Heart right ventricle (tissue), 16 donors: ENCODE data around the gene GFER. TPM values are rescaled to one million over a fixed set of nuclear protein-coding genes. Genes with fewer than 3 reads are reported as not detected.

ENCODE experiments used
- ATAC-seq, 8 donors: fragments of 200-7000 bp; cut with Tn5 transposase; one replicate each; pipeline ENCODE4 v1.9.1; 2020; ENCODE audit warnings: mild to moderate bottlenecking in 8 of 8, moderate library complexity in 8 of 8, moderate number of reproducible peaks in 1 of 8
- DNase-seq, 2 donors: peaks; one replicate each; pipeline ENCODE4 v3.0.0-alpha.2; 2020
- H3K27ac ChIP-seq, 10 donors: fragments of 200-600 bp; sonication (generic) in 2 of 10; one replicate each; pipeline versions ENCODE4 v1.5.0 to v1.8.0; 2020 to 2022; ENCODE audit warnings: mild to moderate bottlenecking in 3 of 10
- H3K27me3 ChIP-seq, 7 donors: fragments of 200-600 bp; one replicate each; pipeline ENCODE4 v1.8.0; 2021 to 2022; ENCODE audit warnings: mild to moderate bottlenecking in 2 of 7
- H3K36me3 ChIP-seq, 9 donors: fragments of 200-600 bp; sonication (generic) in 1 of 9; one replicate each; pipeline versions ENCODE4 v1.5.0 to v1.8.0; 2020 to 2022; ENCODE audit warnings: mild to moderate bottlenecking in 2 of 9
- H3K4me1 ChIP-seq, 9 donors: fragments of 200-600 bp; sonication (generic) in 1 of 9; one replicate each; pipeline versions ENCODE4 v1.5.0 to v1.8.0; 2020 to 2022; ENCODE audit warnings: mild to moderate bottlenecking in 4 of 9
- H3K4me3 ChIP-seq, 10 donors: fragments of 200-600 bp; sonication (generic) in 2 of 10; one replicate each; pipeline versions ENCODE4 v1.5.0 to v1.8.0; 2020 to 2022; ENCODE audit warnings: mild to moderate bottlenecking in 7 of 10, moderate library complexity in 2 of 10
- H3K9me3 ChIP-seq, 11 donors: fragments of 200-600 bp in 10 of 11; sonication (generic) in 2 of 11; one replicate each; pipeline versions ENCODE4 v1.5.0 to v1.8.0; 2013 to 2022; ENCODE audit warnings: mild to moderate bottlenecking in 2 of 11, control low read depth in 1 of 11, moderate library complexity in 1 of 11
- CTCF ChIP-seq, 9 donors: fragments of 200-600 bp; sonication (generic) in 2 of 9; IDR thresholded peaks; one replicate each; pipeline versions ENCODE4 v1.5.0 to v1.8.0; 2021 to 2022; ENCODE audit warnings: antibody characterized with exemption in 9 of 9, mild to moderate bottlenecking in 5 of 9, moderate library complexity in 1 of 9
- WGBS, 2 donors: extraction: QIAGEN DNeasy Blood & Tissue Kit; methylation state at CpG; one replicate each; pipeline ENCODE4 v1.1.7; 2013; ENCODE audit warnings: inconsistent platforms in 1 of 2; 5-methylcytosine and 5-hydroxymethylcytosine counted together
- intact Hi-C, 10 donors: fragments of 100-400 bp; cut with DNase I; formaldehyde crosslinking; loops; one replicate each; pipeline versions ENCODE4 v1.11.1 to v1.14.2; 2022
- polyA plus RNA-seq, 2 donors: library from polyadenylated mRNA; stranded (reverse); fragments of 200-250 nt; gene quantifications; one replicate each; pipeline ENCODE4 v1.2.3, GENCODE V29; 2013
- total RNA-seq, 10 donors: library from RNA; stranded (reverse); fragmentation: NEBNext Ultra II Directional in 3 of 10; extraction: Animal tissue kit (Norgen Biotek cat#: 25700) in 3 of 10; gene quantifications; one replicate each; pipeline versions ENCODE4 v1.2.1 to v1.2.4, GENCODE V29; 2021 to 2023
- donor health status: Arrhythmogenic right ventricular cardiomyopathy.
- donor health status: ischemic (EF 13 %, LVEDD 7.1; RV severe dilation, severe dysfunction).
- donor health status: healthy with polysubstance abuse.
- donor health status: DM: no; HTN: yes; CAD: no.
- donor health status: DM: no; HTN: no; CAD: no.
- donor health status: ischemic (EF 25% LVEDD 6.9; RV normal size, moderate dysfunction).
- donor health status: ischemic (EF 25% LVEDD 5.7; RV mildly dilated, moderate dysfunction).
- donor health status: healthy.
- donor health status: DM: yes; HTN: yes; CAD: no.
- donor health status: Ischemic cardiomyopathy.
- donor health status: ischemic (EF 35%, LVEDD 5.7; RV mildly dilated, moderate dysfunction).
- donor health status: nonischemic (EF 11% LVEDD 7.7; RV severe dilation, severe dysfunction).
- donor health status: DM: yes; HTN: yes; CAD: no.
- donor health status: PGD.
- donor health status: ischemic (EF 29% LVEDD 5.4; RV normal size, mild dysfunction).
- donor health status: nonischemic (EF 23%, LVEDD 6.1; RV moderate dilation, normal function).

Gene GFER
- total and polyA plus RNA-seq, 12 donors = 14.7 to 65.6 (median 24.8) TPM

- Histone ChIP-seq H3K4me1 (peaks cover 8 to 45% (median 17%) of the 10 kb centered on the region in 9 donors), H3K4me3 (peak overlapping the region; percentile 50 to 87 (median 69)), H3K27ac (peak overlapping the region; percentile 15 to 88 (median 81)), H3K36me3 (peaks cover 0 to 41% (median 23%) of the 10 kb centered on the region in 9 donors), H3K27me3 (no peaks in the 10 kb centered on the region), H3K9me3 (no peaks in the 10 kb centered on the region)
- 16 to 22% methylated on average over 15 to 17 of the region's 17 CpGs for WGBS, 2 donors
- TF ChIP-seq CTCF (IDR thresholded peaks at IDR 0.05) = no peak
- ATAC-seq = peak in 7 of 8 donors; percentile 2 to 21 (median 15)
- intact Hi-C loops = no loop called here
- no peak for DNase-seq
These were observed 41.8 kb upstream of the GFER start for GRCh38 chr16:1942047-1942809.

GRCh38 chr16:1942810-1943726 lies 40.9 kb upstream of the GFER start, which contains the start of gene MSRB1:
Gene MSRB1, minus strand, starts transcription at chr16:1943199. Its CDS starts 43 bp downstream, at chr16:1943156.
- Histone ChIP-seq H3K27ac (peak within 1 kb of the TSS; percentile 15 to 88 (median 81)), H3K4me1 (peaks cover 8 to 36% (median 17%) of the 10 kb centered on the region in 9 donors), H3K9me3 (no peaks in the 10 kb centered on the region), H3K4me3 (peak within 1 kb of the TSS; percentile 50 to 87 (median 69)), H3K36me3 (peaks cover 0 to 33% (median 17%) of the 10 kb centered on the region in 9 donors), H3K27me3 (no peaks in the 10 kb centered on the region)
- peak in 1 of 9 donors; percentile 22 for TF ChIP-seq CTCF (IDR thresholded peaks at IDR 0.05)
- intact Hi-C loops = no loop called here
- 2 to 3% methylated on average over 66 to 77 of the region's 77 CpGs for WGBS, 2 donors
- ATAC-seq (peak; percentile 90 to 97 (median 96)), DNase-seq (peak; percentile 100)

GRCh38 chr16:1944612-1945199 lies 39.3 kb upstream of the GFER start:
- Histone ChIP-seq H3K27ac (no peak overlapping the region), H3K27me3 (no peaks in the 10 kb centered on the region), H3K4me3 (no peak overlapping the region), H3K36me3 (peaks cover 0 to 16% (median 13%) of the 10 kb centered on the region in 9 donors), H3K9me3 (no peaks in the 10 kb centered on the region), H3K4me1 (peaks cover 8 to 21% (median 17%) of the 10 kb centered on the region in 9 donors)
- WGBS, 2 donors = 92 to 94% methylated on average over 21 of the region's 21 CpGs
- ATAC-seq (no peak), DNase-seq (no peak)
- TF ChIP-seq CTCF (IDR thresholded peaks at IDR 0.05) = no peak
- intact Hi-C loops = no loop called here
